ENCODE results near the gene GK2. TPM values are rescaled to one million over a fixed set of nuclear protein-coding genes. Genes with fewer than 3 reads are reported as not detected.

Gene GK2
- total and polyA plus RNA-seq, 2 experiments from 2014 or later, result not detected

DNA sequence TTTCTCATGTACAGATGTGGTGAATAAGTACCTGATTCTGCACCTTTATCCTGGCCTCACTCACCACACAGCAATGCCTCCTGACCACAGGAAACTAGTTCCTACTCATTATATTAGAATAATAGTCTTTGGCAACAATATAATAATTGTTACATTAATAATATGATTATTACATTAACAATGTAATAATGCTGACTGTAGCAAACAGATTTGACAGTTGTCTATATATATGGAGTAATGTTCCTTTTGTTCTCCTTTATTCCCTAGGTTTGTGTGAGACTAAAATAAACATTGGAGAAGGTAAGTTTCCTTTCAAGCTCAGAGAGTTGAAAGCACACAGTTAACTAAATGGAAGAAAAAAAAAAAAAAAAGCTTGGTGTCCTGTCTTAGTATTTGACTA, 41.6 kb downstream of the GK2 start:
- TF ChIP-seq EZH2 (IDR thresholded peaks at IDR 0.05; ENCODE audit: borderline replicate concordance) (no peak), EZH2phosphoT487 (IDR thresholded peaks at IDR 0.05; ENCODE audit: low read depth, severe bottlenecking, unreplicated experiment) (no peak)
- TF ChIP-seq, protein P1, sequence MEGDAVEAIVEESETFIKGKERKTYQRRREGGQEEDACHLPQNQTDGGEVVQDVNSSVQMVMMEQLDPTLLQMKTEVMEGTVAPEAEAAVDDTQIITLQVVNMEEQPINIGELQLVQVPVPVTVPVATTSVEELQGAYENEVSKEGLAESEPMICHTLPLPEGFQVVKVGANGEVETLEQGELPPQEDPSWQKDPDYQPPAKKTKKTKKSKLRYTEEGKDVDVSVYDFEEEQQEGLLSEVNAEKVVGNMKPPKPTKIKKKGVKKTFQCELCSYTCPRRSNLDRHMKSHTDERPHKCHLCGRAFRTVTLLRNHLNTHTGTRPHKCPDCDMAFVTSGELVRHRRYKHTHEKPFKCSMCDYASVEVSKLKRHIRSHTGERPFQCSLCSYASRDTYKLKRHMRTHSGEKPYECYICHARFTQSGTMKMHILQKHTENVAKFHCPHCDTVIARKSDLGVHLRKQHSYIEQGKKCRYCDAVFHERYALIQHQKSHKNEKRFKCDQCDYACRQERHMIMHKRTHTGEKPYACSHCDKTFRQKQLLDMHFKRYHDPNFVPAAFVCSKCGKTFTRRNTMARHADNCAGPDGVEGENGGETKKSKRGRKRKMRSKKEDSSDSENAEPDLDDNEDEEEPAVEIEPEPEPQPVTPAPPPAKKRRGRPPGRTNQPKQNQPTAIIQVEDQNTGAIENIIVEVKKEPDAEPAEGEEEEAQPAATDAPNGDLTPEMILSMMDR (IDR thresholded peaks at IDR 0.05; ENCODE audit: poor library complexity), result no peak
- no peaks in the 10 kb centered on the region for H3K79me2 ChIP-seq

GRCh38 chr4:79364061-79364460, 44.0 kb downstream of the GK2 start:
- TF ChIP-seq EZH2phosphoT487 (IDR thresholded peaks at IDR 0.05; ENCODE audit: low read depth, severe bottlenecking, unreplicated experiment) (no peak), EZH2 (IDR thresholded peaks at IDR 0.05; ENCODE audit: borderline replicate concordance) (no peak)
- TF ChIP-seq, protein P1 (IDR thresholded peaks at IDR 0.05; ENCODE audit: poor library complexity), result no peak

More for the DNA sequence above, 41.6 kb downstream of the GK2 start:
- Histone ChIP-seq H3K36me3 (replicated peaks; ENCODE audit: insufficient read depth, low read depth) (no peaks in the 10 kb centered on the region), H3K4me1 (ENCODE audit: insufficient read depth) (no peaks in the 10 kb centered on the region), H3K27ac (no peak overlapping the region), H3K9me3 (ENCODE audit: low read depth) (no peaks in the 10 kb centered on the region), H3K27me3 (no peaks in the 10 kb centered on the region), H3K4me2 (no peak overlapping the region), H3K4me3 (no peak overlapping the region), H2AFZ (no peak overlapping the region), H4K20me1 (ENCODE audit: insufficient read depth, poor library complexity, severe bottlenecking) (no peaks in the 10 kb centered on the region), H3K9me2 (replicated peaks; ENCODE audit: insufficient read depth) (no peaks in the 10 kb centered on the region)
- DNase-seq (ENCODE audit: low spot score), result no peak

DNA sequence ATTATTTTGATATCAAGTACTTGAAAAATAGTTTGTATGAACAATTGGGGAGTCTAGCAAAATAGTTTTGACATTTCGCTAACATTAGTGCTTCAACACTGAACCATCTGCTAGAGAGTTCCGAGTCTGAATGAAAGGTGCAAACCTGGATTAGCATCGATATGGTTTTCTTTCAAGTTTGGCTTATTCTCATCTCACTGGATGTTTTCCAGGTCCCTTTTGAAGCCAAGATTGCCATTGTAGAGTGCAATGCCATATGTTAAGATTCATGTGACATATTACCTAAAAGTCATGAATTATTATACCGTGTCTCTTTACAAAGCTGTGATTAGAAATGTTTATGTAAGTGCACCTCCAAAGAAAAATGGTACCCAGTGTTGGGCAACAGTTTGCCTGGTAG, 45.4 kb downstream of the GK2 start:
- H3K36me3 ChIP-seq (replicated peaks; ENCODE audit: insufficient read depth, low read depth), result no peaks in the 10 kb centered on the region
- no peak overlapping the region for H3K4me3 ChIP-seq
- H3K4me1 ChIP-seq (ENCODE audit: insufficient read depth), result no peaks in the 10 kb centered on the region
- 89% methylated on average over 4 of the region's 4 CpGs for WGBS (ENCODE audit: low lambda C conversion rate, missing lambda C conversion rate)
- TF ChIP-seq EZH2 (IDR thresholded peaks at IDR 0.05; ENCODE audit: borderline replicate concordance), result no peak
- DNase-seq (ENCODE audit: low spot score), result no peak
- no peaks in the 10 kb centered on the region for H3K9me3 ChIP-seq (ENCODE audit: low read depth)
- no peaks in the 10 kb centered on the region for H3K27me3 ChIP-seq
- H3K9me2 ChIP-seq (replicated peaks; ENCODE audit: insufficient read depth), result no peaks in the 10 kb centered on the region
- no peaks in the 10 kb centered on the region for H3K79me2 ChIP-seq
- no peak overlapping the region for H2AFZ ChIP-seq
- no peaks in the 10 kb centered on the region for H4K20me1 ChIP-seq (ENCODE audit: insufficient read depth, poor library complexity, severe bottlenecking)
- no peak overlapping the region for H3K27ac ChIP-seq
- no peak overlapping the region for H3K4me2 ChIP-seq

More at GRCh38 chr4:79364061-79364460, 44.0 kb downstream of the GK2 start:
- H3K79me2 ChIP-seq, result no peaks in the 10 kb centered on the region
- H3K27me3 ChIP-seq, result no peaks in the 10 kb centered on the region
- H2AFZ ChIP-seq, result no peak overlapping the region
- H3K36me3 ChIP-seq (replicated peaks; ENCODE audit: insufficient read depth, low read depth), result no peaks in the 10 kb centered on the region
- no peak overlapping the region for H3K4me2 ChIP-seq
- no peak overlapping the region for H3K27ac ChIP-seq
- 88% methylated on average over 6 of the region's 6 CpGs for WGBS (ENCODE audit: low lambda C conversion rate, missing lambda C conversion rate)
- H3K4me1 ChIP-seq (ENCODE audit: insufficient read depth), result no peaks in the 10 kb centered on the region
- H4K20me1 ChIP-seq (ENCODE audit: insufficient read depth, poor library complexity, severe bottlenecking), result no peaks in the 10 kb centered on the region
- H3K9me3 ChIP-seq (ENCODE audit: low read depth), result no peaks in the 10 kb centered on the region
- no peak for DNase-seq (ENCODE audit: low spot score)
- no peak overlapping the region for H3K4me3 ChIP-seq
- H3K9me2 ChIP-seq (replicated peaks; ENCODE audit: insufficient read depth), result no peaks in the 10 kb centered on the region

DNA sequence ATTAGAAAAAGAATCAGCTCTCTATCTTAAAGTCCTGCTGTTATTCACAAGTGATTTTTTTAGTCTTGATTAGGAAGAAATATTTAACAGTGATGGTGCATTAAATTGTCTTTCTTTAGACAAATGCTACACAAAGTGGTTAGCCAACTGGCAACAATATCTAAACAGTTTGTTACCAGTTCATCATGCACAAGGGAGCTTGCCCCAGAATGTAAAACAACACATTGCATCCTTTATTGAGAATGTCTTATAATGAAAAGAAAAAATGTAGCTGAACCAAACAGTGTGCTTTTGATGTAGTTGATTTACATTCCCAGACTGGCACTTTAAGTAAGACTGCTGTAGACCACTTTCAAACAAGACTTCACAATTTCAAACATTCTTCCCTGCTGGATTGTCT, 48.0 kb downstream of the GK2 start:
- Histone ChIP-seq H4K20me1 (ENCODE audit: insufficient read depth, poor library complexity, severe bottlenecking) (no peaks in the 10 kb centered on the region), H3K9me2 (replicated peaks; ENCODE audit: insufficient read depth) (no peaks in the 10 kb centered on the region), H2AFZ (no peak overlapping the region), H3K4me2 (no peak overlapping the region), H3K9me3 (ENCODE audit: low read depth) (no peaks in the 10 kb centered on the region), H3K4me1 (ENCODE audit: insufficient read depth) (no peaks in the 10 kb centered on the region), H3K27me3 (no peaks in the 10 kb centered on the region), H3K36me3 (replicated peaks; ENCODE audit: insufficient read depth, low read depth) (no peaks in the 10 kb centered on the region), H3K27ac (no peak overlapping the region), H3K4me3 (no peak overlapping the region), H3K79me2 (no peaks in the 10 kb centered on the region)
- DNase-seq (ENCODE audit: low spot score), result no peak
- TF ChIP-seq EZH2phosphoT487 (IDR thresholded peaks at IDR 0.05; ENCODE audit: low read depth, severe bottlenecking, unreplicated experiment) (no peak), EZH2 (IDR thresholded peaks at IDR 0.05; ENCODE audit: borderline replicate concordance) (no peak)
- TF ChIP-seq, protein P1 (IDR thresholded peaks at IDR 0.05; ENCODE audit: poor library complexity), result no peak

Data from hepatocyte (in vitro differentiated cells).